Epidermal melanocyte (primary cell): ENCODE data around the gene MIER2.
"Not testable (repeated sequence)": the region's sequence is repeated elsewhere in the genome, so short reads cannot be mapped to it uniquely, and the experiment has no call there.

Experiments
- DNase-seq: peaks from one replicate; pipeline ENCODE4 v3.0.0; 2011; ENCODE audit warnings: low spot score; ENCODE audit not compliant: insufficient read length

MIER2 gene

DNA sequence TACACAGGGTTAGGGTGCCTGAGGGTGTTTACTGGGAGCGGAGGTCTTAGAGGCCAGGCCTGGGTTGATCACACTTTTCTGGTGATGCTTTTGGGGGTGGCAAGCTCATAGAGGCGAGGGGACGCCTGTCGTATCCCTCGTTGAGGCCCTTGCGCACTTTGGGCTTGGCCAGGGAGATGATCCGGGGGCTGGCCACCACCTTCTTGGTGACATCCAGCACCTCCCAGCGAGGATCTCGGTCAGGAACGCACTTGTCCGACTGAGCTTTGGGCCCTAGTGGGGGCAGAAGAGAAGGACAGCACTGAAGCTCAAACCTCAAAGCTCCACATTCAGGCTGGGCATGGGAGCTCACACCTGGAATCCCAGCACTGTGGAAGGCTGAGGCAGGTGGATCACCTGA, 17.6 kb upstream of the MIER2 start:
- DNase-seq: no peak

DNA sequence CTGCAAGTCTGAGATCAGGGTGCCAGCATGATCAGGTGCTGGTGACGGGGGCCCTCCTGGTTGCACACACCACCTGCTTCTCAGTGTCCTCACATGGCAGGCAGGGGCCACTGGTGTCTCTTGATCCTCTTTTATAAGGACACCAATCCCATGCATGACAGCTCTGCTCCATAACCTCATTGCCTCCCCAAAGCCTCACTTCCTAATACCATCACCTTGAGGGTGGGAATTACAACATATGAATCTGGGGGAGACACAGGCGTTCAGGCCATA, 15.0 kb upstream of the MIER2 start:
- DNase-seq: no peak

DNA sequence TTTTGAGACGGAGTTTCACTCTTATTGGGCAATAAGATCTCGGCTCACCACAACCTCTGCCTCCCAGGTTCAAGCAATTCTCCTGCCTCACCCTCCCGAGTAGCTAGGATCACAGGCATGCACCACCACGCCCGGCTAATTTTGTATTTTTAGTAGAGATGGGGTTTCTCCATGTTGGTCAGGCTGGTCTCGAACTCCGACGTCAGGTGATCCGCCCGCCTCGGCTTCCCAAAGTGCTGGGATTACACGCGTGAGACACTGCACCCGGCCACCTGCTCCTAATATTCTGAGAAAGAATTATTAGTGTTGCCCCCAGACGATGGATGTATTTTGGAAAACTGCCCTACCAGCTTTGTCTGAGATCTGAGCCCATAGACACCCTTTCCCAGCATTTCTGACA, 10.9 kb upstream of the MIER2 start:
- DNase-seq: not testable (repeated sequence)

DNA sequence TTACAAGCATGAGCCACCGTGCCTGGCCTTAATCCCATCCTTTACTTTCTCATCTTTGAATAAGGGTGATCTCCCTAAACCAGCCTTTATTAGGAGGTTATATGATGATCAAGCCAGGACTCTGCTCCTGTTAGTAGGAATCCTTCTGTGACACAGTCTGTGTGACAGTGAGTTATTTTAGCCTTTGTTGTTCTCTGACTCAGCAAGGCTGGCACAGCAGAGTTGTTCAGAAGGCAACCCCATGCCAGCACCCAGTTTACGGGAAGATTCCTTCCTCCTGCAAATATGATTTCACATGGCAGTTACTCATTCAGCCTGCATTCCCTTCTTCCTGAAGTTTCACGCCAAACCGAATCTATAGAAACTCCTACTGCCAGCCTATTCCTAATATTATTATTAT, 10.5 kb upstream of the MIER2 start:
- no peak for DNase-seq

DNA sequence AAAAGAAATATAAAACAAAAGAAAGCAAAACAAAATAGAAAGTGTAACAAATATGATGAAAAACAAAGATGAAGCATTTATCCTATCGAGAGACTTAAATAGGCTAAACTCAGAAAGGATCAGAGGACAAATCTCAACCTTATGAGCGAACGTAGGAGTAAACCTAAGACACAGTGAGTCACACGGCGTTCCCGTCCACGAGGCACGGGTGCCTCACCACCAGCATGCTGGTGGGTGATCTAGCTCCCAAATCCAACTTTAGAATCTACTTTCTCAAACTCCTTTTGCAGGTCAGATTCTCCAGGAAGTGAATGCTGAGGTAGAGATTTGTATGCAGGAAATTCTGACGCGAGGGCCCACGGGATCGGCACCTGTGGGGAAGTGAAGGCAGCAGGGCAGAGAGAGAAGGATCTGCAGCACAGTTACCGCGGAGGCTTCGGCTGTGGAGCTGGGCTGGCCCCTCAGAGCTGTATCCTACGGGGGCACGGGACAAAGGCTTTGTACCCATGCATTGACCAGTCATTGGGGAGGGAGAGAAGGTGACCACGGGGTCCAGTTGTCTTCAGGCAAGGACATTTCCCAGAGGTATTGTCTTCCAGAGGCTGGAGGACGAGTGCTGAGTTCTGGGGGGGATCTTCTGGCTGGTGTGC, 7.5 kb upstream of the MIER2 start:
- DNase-seq: no peak

DNA sequence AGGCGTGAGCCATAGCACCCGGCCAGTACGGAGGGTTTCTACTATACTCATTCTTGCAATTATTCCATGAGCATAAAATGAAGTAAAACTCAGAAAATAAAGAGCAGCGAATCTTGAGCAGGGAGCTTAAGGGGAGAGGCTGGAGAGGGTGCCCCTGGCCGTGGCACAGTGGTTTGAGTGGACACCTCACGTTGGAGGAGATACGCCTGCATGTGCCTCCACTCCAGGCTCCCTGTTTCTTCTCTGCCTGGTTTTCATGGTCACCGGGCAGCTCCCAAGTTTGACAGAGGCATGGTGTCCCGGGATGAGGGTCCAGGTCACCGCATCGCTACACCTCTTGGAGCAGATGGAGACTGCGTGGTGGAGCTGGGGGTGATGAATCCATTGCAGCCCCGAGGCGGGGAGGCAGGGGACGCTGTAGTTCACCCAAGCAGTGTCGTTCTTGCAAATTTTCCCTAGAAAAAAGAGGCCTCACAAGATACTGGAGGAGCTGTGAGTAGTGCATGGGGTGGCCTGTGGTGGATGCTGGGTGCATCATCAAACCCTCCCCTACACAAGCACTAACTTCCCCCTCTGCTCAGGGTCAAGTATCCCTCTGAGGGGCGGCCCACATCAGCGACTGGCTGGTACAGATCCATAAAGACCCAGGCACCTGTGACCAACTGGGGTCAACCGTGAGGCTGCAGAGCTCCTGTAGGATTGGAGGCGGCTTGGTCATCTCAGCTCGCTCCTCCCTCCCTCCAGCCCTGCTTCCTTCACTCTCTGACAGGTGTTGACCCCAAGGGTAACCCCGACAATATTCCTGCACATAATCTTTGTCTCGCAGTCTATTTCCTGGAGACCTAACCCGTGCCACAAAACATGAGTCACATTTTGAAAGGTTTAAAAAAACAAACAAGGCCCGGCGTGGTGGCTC, 3.6 kb upstream of the MIER2 start:
- DNase-seq: no peak

DNA sequence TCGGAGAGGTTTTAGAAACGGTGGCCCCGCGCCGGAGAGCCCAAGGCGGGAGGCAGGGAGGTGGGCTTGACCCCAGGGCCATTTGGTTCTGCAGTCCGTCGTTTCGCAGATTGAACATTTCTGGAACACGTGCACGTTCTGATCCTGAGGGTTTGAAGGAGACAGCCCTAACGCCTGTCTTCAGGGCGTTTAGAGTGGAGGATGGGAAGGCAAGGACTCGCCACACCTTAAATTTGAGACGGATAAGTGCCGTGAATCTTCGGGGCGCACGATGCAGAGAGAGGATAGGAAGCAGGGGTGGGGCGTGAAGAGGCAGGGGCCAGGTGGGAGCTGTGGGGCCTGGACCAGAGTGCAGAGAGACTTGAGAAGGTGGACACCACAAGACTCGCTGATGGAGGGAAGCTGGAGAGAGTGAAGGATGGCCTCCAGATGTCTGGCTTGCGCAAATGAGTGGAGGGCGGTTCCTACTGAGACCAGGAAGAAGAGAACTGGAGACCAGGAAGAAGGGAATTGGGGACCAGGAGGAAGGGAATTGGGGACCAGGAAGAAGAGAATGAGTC, 804 bp upstream of the MIER2 start:
- DNase-seq: no peak

DNA sequence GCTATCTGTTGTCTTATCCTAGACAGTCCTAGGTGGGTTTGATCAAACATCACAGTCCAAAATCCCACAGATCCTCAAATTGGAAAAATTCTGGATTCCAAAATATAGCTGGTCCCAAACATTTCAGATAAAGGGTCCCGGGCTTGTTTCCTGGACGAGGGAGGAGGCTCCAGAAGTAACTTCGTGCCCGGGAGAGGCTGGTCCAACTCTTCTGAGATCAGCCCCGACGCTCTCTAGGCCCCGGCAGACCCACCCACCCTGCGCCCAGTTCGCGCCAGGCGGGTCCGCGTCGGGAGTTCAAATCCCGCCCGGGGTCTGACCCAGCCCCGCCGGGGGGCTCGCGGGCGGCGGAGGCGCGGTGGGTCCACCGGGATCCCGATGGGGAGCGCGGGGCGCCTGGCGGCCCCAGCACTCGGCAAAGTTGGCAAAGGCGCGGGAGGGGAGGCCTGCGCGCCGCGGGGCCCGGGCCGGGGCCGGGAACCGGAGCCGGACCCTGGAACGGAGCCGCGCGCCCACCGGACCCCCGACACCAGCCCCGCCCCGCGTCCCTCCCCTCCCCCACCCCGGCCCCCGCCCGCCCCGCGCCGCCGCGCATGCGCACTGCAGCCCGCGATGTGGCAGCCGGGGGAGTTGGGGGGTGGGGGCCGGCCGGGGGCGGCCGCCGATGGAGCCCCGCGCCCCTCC, 513 bp downstream of the MIER2 start:
- DNase-seq: no peak

DNA sequence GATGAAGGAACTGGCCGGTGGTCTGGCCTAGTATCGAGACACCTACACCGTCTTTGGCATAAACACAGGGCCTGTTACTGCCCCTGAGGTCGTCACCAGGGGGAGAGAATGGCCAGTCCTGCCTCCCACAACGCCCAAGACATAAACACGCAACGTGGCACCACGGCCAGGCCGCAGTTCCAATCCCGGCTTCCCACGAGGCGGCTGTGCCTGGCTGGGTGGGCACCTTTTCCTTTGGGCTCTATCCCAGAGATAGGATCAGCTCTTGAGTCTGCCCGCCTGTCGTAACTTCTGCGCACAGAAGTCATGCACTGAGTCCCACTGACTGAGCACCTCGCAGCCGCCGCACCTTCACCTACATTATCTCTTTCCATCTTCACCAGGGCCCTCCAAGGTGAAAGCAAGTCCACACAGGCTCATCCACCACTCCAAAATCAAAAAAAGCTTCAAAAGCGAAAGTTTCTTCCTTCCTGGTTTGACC, 1.1 kb downstream of the MIER2 start:
- DNase-seq: no peak

DNA sequence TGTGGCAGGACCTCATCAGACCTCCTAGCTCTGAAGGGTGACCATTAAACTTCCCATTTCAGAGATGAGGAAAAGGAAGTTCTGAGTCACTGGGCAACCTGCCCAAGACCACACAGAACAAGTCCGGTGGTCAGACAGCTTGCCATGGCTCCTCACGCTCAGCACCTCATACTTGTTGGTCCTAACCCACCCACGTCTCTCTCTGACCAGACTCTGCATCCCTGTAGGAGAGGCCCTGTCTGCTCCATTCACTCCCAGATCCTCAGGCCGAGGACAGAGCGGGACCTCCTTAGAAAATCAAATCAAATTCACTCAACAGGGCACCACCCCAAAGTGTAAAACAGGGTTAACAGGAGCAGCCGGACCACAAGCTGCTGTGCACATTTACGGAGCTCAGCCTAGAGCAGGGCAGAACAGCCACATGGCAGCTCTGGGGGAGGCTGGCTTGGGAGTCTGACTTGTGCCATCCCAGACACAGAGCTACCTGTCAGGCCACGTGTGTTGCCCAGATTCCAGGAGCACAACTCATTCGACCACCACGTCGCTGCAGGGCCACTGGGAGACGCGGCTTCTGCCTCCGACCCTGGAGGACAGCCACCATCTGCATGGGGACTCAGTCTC, 1.7 kb downstream of the MIER2 start:
- DNase-seq: no peak

DNA sequence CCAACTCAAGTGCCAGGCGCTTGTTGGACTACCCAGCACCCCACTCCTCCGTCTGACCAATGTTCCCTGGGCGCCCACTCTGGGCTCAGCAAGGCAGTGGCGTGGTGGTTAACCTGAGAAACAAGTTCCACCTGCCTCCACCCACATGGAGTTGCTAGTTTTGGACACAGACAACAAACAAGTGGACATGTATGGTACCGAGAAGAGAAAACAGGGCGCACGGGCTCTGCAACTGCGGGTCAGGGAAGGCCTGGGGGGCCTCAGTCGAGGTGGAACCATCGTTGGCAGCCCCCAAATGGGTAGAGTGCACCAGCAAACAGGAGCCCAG, 2.5 kb downstream of the MIER2 start:
- no peak for DNase-seq

DNA sequence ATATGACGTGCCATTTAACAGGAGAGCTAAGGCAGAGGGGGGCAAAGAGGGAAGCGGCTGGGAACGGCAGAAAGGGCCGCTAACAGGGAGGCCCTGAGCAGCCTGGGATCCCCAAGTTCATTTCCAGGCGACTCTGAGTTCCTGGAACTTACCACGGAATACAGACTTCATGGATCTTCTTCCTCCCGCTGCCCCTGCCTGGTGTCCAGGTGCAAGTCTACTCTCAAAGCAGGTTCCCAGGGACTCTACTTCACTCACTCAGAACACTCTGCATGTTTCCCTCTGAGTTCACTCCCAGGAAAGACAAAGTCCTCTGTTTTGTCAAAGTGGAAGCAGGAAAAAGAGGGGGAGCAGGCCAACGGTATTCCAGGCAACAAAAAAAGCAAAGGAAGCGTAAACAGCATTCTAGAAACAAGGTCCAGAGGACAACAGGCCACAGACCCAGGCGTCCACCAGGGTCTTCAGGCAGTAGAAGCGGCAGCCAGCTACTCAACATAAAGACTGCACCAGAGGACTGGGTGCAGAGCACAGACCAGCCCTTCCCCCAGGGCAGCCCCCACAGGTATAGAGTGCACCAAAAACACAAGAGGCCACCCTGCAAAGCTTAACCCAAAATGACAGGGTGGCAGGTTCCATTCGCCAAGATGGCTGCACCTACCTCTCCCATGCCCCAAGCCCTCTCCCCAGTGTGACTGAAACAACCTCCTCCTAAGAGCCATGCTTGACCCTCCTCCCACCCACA, 3.0 kb downstream of the MIER2 start:
- DNase-seq: no peak

DNA sequence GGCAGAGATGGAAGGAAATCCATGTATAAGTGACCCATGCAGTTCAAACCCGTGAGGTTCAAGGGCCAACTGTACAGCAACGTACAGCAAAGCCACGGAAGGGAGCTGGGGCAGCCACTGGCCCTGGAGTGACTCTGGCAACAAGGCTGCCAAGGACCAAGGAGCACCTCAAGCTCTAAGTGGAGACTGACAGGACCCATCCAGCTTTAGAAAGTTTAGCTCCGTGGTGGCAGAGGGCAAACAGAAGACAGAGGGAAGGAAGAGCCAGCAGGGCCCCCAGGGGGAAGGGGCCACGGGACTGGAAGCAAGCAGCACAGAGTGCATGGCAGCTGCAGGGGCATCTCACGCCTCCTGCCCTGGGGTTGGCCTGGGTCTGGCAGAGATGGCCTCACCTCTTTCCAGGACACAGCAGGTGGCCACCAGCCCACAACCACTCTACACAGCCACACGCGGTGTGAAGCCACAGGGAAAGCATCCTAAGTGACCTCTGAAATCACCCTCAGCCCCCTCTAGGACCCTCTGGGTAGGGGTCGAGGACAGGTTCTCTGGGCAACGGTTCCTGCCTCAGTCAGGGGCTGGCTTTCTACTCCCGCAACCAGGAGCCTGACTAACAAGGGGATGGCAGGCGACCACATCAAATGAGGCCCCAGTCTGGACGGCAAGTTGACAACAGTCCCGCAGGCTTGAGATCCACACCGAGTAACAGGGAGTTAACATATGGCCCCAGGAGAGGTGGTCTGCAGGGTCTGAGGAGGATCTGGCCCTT, 3.8 kb downstream of the MIER2 start:
- DNase-seq: no peak

DNA sequence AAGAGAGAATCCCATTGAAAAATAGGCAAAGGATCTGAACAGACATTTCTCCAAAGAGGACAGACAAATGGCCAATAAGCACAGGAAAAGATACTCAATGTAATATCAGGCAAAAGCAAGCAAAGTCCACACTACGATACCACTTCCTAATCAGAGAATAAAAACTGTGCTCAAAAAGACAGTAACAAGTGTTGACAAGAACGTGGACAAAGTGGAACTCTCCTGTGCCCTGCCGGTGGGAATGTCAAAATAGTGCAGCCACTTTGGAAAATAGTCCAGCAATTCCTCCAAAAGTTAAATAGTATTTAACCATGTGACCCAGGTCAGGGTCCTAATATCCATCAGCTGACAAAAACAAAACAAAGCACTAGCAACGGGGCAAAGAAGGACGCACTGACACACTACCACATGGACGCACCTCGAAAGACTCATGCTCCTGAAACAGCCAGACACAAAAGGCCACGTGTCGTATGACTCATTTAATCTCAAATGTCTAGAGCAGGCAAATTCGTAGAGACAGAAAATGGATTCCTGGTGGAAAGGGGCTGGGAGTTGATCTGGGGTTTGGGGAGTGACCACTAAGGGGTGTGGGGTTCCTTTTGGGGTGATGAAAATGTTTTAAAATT, 5.2 kb downstream of the MIER2 start:
- no peak for DNase-seq

DNA sequence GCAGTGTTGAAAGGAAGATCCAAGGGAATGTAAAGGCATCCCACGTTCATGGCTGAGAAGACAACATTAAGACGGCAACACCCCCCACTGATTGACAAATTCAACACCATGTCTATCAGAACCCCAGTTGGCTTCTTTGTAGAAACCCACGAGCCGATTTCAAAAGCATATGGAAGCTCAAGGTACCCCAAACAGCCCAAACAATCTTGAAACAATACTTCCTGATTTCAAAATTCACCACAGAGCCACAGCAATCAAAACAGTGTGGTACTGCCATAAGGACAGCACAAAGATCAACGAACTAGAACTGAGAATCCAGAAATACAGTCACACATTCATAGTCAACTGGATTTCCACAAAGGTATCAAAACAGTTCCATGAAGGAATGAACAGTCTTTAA, 6.2 kb downstream of the MIER2 start:
- DNase-seq: no peak

DNA sequence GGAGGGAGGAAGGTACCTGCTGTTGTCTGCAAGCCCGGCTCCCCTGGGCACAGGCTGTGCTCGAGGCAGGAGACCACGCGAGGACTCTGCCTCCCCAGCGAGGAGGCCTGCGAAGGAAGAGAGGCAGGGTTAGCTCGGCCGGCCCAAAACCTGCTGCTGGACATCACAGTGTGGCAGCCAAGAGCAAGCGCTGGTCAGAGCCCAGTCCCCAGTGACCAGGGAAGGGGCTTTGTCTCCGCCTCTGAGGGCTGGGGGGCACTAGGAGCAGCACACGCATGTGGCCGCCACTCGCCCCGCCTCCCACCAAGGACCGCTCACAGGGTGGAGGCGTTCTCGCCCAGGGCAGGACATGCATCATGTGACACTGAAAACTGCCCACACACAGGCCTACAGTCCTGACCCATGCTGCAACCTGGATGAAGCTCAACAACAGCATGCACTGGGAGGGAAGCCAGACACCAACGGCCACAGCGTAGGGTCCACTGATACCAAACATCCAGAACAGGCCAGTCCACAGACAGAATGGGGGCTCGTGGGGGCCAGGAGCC, 8.5 kb downstream of the MIER2 start:
- DNase-seq: no peak

DNA sequence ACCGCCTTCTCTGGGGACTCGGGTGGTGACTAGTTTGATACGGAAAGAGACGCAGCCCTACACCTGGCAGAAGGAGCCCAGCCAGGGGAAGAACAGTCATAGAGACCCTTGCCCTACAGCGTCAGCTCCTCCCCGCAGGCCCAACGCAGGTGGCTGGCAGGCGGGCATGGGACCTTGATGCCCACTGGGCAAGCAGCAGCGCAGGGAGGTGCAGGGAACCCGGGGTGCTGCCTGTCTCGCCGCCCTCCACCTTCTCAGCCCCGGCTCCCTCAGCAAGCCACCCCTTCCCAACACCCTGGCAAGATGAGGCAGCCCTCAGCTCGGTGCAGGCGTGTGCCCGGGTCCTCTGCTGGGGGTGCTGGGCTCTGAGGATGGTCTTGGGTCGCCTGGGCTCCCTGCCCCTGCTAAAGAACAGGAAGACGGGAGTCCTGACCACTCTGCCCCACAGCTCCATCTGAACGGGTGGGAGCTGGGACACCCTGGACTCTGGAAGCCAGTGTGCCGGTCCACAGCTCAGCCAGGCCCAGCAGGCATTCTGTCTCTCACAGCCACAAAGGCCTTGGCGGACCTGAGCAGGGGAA, 9.0 kb downstream of the MIER2 start:
- no peak for DNase-seq

DNA sequence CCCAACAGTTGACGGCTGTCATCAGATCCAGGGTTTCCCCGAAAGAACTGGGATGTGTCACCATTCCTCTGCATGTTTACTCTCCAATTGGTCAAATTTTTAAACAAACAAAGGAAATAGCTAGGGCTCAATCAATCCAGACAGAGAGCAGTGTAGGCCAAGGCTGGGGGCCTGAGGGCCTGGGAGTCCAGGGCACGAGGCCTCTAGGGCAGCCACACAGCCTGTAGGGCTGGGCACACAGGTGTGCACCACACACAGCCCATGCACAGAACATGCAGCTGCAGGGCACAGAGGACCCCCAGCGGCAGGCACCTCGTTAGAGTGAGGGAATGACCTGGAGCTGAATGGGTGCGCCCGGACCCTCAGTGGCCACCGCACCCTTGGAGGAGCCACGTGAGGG, 9.5 kb downstream of the MIER2 start:
- DNase-seq: no peak
